Erythroblast (primary cell): ENCODE measurements around the gene COQ5.

Source experiments
- GATA1 ChIP-seq: IDR thresholded peaks from 2 replicates; pipeline ENCODE4 v1.6.1; 2011; ENCODE audit warnings: low read depth, mild to moderate bottlenecking, control low read depth, low read length, moderate library complexity
- POLR2A ChIP-seq: IDR thresholded peaks from 2 replicates; pipeline ENCODE4 v1.6.1; 2011; ENCODE audit warnings: mild to moderate bottlenecking, low read length

- no peak for TF ChIP-seq POLR2A
- no peak for TF ChIP-seq GATA1
These were observed 42.7 kb downstream of the COQ5 start for GRCh38 chr12:120485961-120486881.
